Activated T-helper 1 cell treated with anti-CD3 and anti-CD28 coated beads, Interleukin-12 subunit alpha, Interleukin-12 subunit beta, Interleukin-2, Interleukin-4 antibody, amounts not matched to agents 30 ng/mL and 10 ng/mL and 1 ng/mL, durations not matched to agents 14 hours and 24 hours and 36 hours (primary cell): ENCODE results near the gene USP2. TPM values are rescaled to one million over a fixed set of nuclear protein-coding genes. Genes with fewer than 3 reads are reported as not detected.
"Not testable (repeated sequence)": the region's sequence is repeated elsewhere in the genome, so short reads cannot be mapped to it uniquely, and the experiment has no call there.

Source experiments
- DNase-seq: peaks from one replicate; pipeline ENCODE4 v3.0.0; 2021; ENCODE audit warnings: low spot score
- H3K27ac Mint-ChIP-seq: one replicate; pipeline ENCODE4 v1.8.0; 2021; ENCODE audit warnings: mild to moderate bottlenecking, mixed read lengths
- H3K27me3 Mint-ChIP-seq: one replicate; pipeline ENCODE4 v1.8.0; 2022; ENCODE audit warnings: mild to moderate bottlenecking, moderate library complexity, mixed read lengths; ENCODE audit not compliant: insufficient read depth
- H3K36me3 Mint-ChIP-seq: one replicate; pipeline ENCODE4 v1.8.0; 2021; ENCODE audit warnings: low read depth, mixed read lengths
- H3K4me1 Mint-ChIP-seq: one replicate; pipeline ENCODE4 v1.8.0; 2021; ENCODE audit warnings: low read depth, mixed read lengths
- H3K4me3 Mint-ChIP-seq: one replicate; pipeline ENCODE4 v1.8.0; 2021; ENCODE audit warnings: mild to moderate bottlenecking, moderate library complexity, mixed read lengths
- H3K9me3 Mint-ChIP-seq: one replicate; pipeline ENCODE4 v1.8.0; 2021; ENCODE audit warnings: mixed read lengths
- intact Hi-C: fragments of 100-400 bp; cut with micrococcal nuclease; formaldehyde crosslinking; loops from one replicate; pipeline ENCODE4 v1.15.1; 2024
- total RNA-seq: library from RNA; stranded (reverse); gene quantifications from 2 replicates; pipeline ENCODE4 v1.2.3, GENCODE V29; 2022

Gene USP2
- total RNA-seq, 1 donor from 2014 or later: 0.36 TPM

- intact Hi-C loops: no loop called here
- H3K4me1 Mint-ChIP-seq: no peaks in the 10 kb centered on the region
- H3K27ac Mint-ChIP-seq: no peak overlapping the region
- no peaks in the 10 kb centered on the region for H3K36me3 Mint-ChIP-seq
- no peaks in the 10 kb centered on the region for H3K9me3 Mint-ChIP-seq
- no peak overlapping the region for H3K4me3 Mint-ChIP-seq
- no peak for DNase-seq
- peaks cover 28% of the 10 kb centered on the region for H3K27me3 Mint-ChIP-seq
Measured at GRCh38 chr11:119419246-119419645, 37.8 kb upstream of the USP2 start.

- Mint-ChIP-seq H3K36me3 (no peaks in the 10 kb centered on the region), H3K4me1 (no peaks in the 10 kb centered on the region), H3K4me3 (no peak overlapping the region), H3K27ac (no peak overlapping the region), H3K9me3 (no peaks in the 10 kb centered on the region), H3K27me3 (peaks cover 25% of the 10 kb centered on the region)
- intact Hi-C loops: no loop called here
- no peak for DNase-seq
Measured at GRCh38 chr11:119418759-119419158, 37.3 kb upstream of the USP2 start.

- H3K9me3 Mint-ChIP-seq: no peaks in the 10 kb centered on the region
- intact Hi-C loops: no loop called here
- no peaks in the 10 kb centered on the region for H3K4me1 Mint-ChIP-seq
- H3K4me3 Mint-ChIP-seq: no peak overlapping the region
- no peak for DNase-seq
- no peaks in the 10 kb centered on the region for H3K36me3 Mint-ChIP-seq
- H3K27me3 Mint-ChIP-seq: peaks cover 20% of the 10 kb centered on the region
- no peak overlapping the region for H3K27ac Mint-ChIP-seq
Measured at GRCh38 chr11:119417726-119418540, 36.4 kb upstream of the USP2 start.

GRCh38 chr11:119416606-119417580 lies 35.4 kb upstream of the USP2 start:
- no peak overlapping the region for H3K27ac Mint-ChIP-seq
- intact Hi-C loops: no loop called here
- no peaks in the 10 kb centered on the region for H3K4me1 Mint-ChIP-seq
- DNase-seq: no peak
- H3K4me3 Mint-ChIP-seq: no peak overlapping the region
- no peaks in the 10 kb centered on the region for H3K9me3 Mint-ChIP-seq
- H3K27me3 Mint-ChIP-seq: peaks cover 12% of the 10 kb centered on the region
- no peaks in the 10 kb centered on the region for H3K36me3 Mint-ChIP-seq

- no peaks in the 10 kb centered on the region for H3K9me3 Mint-ChIP-seq
Measured at GRCh38 chr11:119415966-119416365, 34.5 kb upstream of the USP2 start.

GRCh38 chr11:119415517-119415916 lies 34.0 kb upstream of the USP2 start:
- Mint-ChIP-seq H3K27me3 (peaks cover 6% of the 10 kb centered on the region), H3K9me3 (no peaks in the 10 kb centered on the region), H3K4me1 (no peaks in the 10 kb centered on the region), H3K27ac (no peak overlapping the region), H3K36me3 (no peaks in the 10 kb centered on the region), H3K4me3 (no peak overlapping the region)
- intact Hi-C loops: no loop called here
- DNase-seq: no peak

More at GRCh38 chr11:119415966-119416365, 34.5 kb upstream of the USP2 start:
- H3K4me1 Mint-ChIP-seq: no peaks in the 10 kb centered on the region
- H3K36me3 Mint-ChIP-seq: no peaks in the 10 kb centered on the region
- no peak overlapping the region for H3K4me3 Mint-ChIP-seq
- H3K27ac Mint-ChIP-seq: no peak overlapping the region
- intact Hi-C loops: no loop called here
- no peak for DNase-seq
- H3K27me3 Mint-ChIP-seq: peaks cover 5% of the 10 kb centered on the region

- Mint-ChIP-seq H3K36me3 (no peaks in the 10 kb centered on the region), H3K27ac (no peak overlapping the region), H3K4me1 (no peaks in the 10 kb centered on the region), H3K9me3 (no peaks in the 10 kb centered on the region), H3K27me3 (peaks cover 5% of the 10 kb centered on the region), H3K4me3 (no peak overlapping the region)
- intact Hi-C loops: no loop called here
- no peak for DNase-seq
Measured at GRCh38 chr11:119414734-119415133, 33.2 kb upstream of the USP2 start.

- Mint-ChIP-seq H3K27me3 (peaks cover 5% of the 10 kb centered on the region), H3K27ac (no peak overlapping the region), H3K4me3 (no peak overlapping the region), H3K4me1 (no peaks in the 10 kb centered on the region), H3K36me3 (no peaks in the 10 kb centered on the region), H3K9me3 (no peaks in the 10 kb centered on the region)
- DNase-seq: no peak
- intact Hi-C loops: no loop called here
Measured at GRCh38 chr11:119414321-119414720, 32.8 kb upstream of the USP2 start.

GRCh38 chr11:119412072-119412471 lies 30.6 kb upstream of the USP2 start:
- no peak overlapping the region for H3K4me3 Mint-ChIP-seq
- H3K27me3 Mint-ChIP-seq: peaks cover 5% of the 10 kb centered on the region
- intact Hi-C loops: no loop called here
- H3K4me1 Mint-ChIP-seq: no peaks in the 10 kb centered on the region
- DNase-seq: no peak
- no peaks in the 10 kb centered on the region for H3K9me3 Mint-ChIP-seq
- H3K36me3 Mint-ChIP-seq: no peaks in the 10 kb centered on the region
- no peak overlapping the region for H3K27ac Mint-ChIP-seq

- H3K36me3 Mint-ChIP-seq: no peaks in the 10 kb centered on the region
- H3K9me3 Mint-ChIP-seq: no peaks in the 10 kb centered on the region
- no peaks in the 10 kb centered on the region for H3K4me1 Mint-ChIP-seq
- intact Hi-C loops: no loop called here
- H3K27ac Mint-ChIP-seq: no peak overlapping the region
- peaks cover 5% of the 10 kb centered on the region for H3K27me3 Mint-ChIP-seq
- no peak overlapping the region for H3K4me3 Mint-ChIP-seq
- DNase-seq: no peak
Measured at GRCh38 chr11:119410501-119410900, 29.0 kb upstream of the USP2 start.

- H3K27me3 Mint-ChIP-seq: peaks cover 5% of the 10 kb centered on the region
- H3K4me3 Mint-ChIP-seq: no peak overlapping the region
- intact Hi-C loops: no loop called here
- no peaks in the 10 kb centered on the region for H3K9me3 Mint-ChIP-seq
- H3K27ac Mint-ChIP-seq: no peak overlapping the region
- no peaks in the 10 kb centered on the region for H3K36me3 Mint-ChIP-seq
- no peaks in the 10 kb centered on the region for H3K4me1 Mint-ChIP-seq
- no peak for DNase-seq
Measured at GRCh38 chr11:119409731-119410130, 28.2 kb upstream of the USP2 start.

GRCh38 chr11:119406005-119406404 lies 24.5 kb upstream of the USP2 start:
- no peak for DNase-seq
- intact Hi-C loops: no loop called here
- Mint-ChIP-seq H3K4me1 (no peaks in the 10 kb centered on the region), H3K27ac (no peak overlapping the region), H3K9me3 (peaks cover 3% of the 10 kb centered on the region), H3K36me3 (no peaks in the 10 kb centered on the region), H3K4me3 (no peak overlapping the region), H3K27me3 (peaks cover 12% of the 10 kb centered on the region)

GRCh38 chr11:119405448-119405847 lies 24.0 kb upstream of the USP2 start:
- H3K4me3 Mint-ChIP-seq, DNase-seq, H3K27me3 Mint-ChIP-seq, H3K36me3 Mint-ChIP-seq, H3K4me1 Mint-ChIP-seq, intact Hi-C loops, H3K9me3 Mint-ChIP-seq, H3K27ac Mint-ChIP-seq: not testable (repeated sequence)
